ENCODE measurements around the gene PIP4P1. TPM values are rescaled to one million over a fixed set of nuclear protein-coding genes. Genes with fewer than 3 reads are reported as not detected.

PIP4P1 gene
- total RNA-seq, 1 experiment from 2014 or later: 32.4 TPM

DNA sequence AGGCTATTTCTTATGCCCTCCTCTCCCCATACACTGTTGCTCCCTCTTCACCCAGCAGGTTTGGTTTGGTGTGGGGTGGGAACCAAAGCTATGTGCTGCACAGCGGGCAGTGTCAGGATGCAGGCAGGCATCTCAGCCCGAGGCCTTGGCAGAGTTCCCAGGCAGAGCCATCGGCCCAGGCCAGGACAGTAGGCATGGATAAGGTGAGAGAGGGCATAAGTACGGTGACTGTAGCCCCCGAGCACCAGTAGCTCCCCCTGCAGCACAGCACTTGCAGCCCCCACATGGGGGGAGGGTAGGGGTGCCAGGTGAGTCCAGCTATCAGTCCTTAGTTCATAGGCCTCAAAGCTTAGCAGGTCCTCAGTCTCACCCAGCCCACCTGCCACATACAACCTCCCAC, 32.4 kb downstream of the PIP4P1 start:
- BruUV-seq (replicated peaks): no TSS peak
- intact Hi-C loops (cut with micrococcal nuclease; ENCODE audit: unreplicated experiment): no loop called here
- Histone ChIP-seq H3K9me3 (ENCODE audit: low read depth, low read length, poor library complexity, severe bottlenecking) (no peaks in the 10 kb centered on the region), H3K27ac (ENCODE audit: low read depth, low read length, poor library complexity, severe bottlenecking) (no peak overlapping the region), H3K4me3 (ENCODE audit: low read depth, low read length, poor library complexity, severe bottlenecking) (no peak overlapping the region), H3K4me1 (ENCODE audit: insufficient read depth, low read length, poor library complexity, severe bottlenecking) (no peaks in the 10 kb centered on the region), H3K36me3 (ENCODE audit: insufficient read depth, low read length, poor library complexity, severe bottlenecking) (no peaks in the 10 kb centered on the region), H3K27me3 (replicated peaks; ENCODE audit: insufficient read depth, low read depth, low read length, poor library complexity) (no peaks in the 10 kb centered on the region)
- TF ChIP-seq EZH2 (IDR thresholded peaks at IDR 0.05; ENCODE audit: borderline replicate concordance, low read depth, low read length, poor library complexity, severe bottlenecking): no peak
- TF ChIP-seq, protein P1, sequence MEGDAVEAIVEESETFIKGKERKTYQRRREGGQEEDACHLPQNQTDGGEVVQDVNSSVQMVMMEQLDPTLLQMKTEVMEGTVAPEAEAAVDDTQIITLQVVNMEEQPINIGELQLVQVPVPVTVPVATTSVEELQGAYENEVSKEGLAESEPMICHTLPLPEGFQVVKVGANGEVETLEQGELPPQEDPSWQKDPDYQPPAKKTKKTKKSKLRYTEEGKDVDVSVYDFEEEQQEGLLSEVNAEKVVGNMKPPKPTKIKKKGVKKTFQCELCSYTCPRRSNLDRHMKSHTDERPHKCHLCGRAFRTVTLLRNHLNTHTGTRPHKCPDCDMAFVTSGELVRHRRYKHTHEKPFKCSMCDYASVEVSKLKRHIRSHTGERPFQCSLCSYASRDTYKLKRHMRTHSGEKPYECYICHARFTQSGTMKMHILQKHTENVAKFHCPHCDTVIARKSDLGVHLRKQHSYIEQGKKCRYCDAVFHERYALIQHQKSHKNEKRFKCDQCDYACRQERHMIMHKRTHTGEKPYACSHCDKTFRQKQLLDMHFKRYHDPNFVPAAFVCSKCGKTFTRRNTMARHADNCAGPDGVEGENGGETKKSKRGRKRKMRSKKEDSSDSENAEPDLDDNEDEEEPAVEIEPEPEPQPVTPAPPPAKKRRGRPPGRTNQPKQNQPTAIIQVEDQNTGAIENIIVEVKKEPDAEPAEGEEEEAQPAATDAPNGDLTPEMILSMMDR (conservative IDR thresholded peaks at IDR 0.05; ENCODE audit: low read depth, low read length): no peak
- no peak for DNase-seq (ENCODE audit: low spot score)
- ChIA-PET POLR2A (ENCODE audit: low non-redundant PET) (interaction anchor here (0.7 kb wide), 1 partner anchor 107 kb away, joined by 4 read pairs; no protein-coding TSS in a partner anchor), CTCF (no interaction called here)

DNA sequence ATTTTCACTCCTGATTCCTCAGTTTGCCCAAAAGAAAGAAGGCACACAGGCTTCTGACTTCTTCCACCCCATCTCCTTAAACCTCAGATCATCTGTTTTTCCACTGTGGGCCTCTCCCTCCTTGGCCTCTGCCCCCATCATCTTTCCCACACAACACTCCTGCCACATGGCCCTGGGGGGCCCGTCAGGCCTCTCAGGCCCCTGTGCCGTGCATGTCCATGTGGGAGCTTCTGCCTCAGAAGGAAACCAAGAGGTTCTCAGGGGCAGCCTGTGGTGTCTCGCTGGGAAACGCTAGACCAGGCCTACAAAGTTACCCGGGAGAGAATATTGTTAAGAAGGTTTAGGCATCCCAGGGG, 33.2 kb downstream of the PIP4P1 start:
- H3K4me3 ChIP-seq (ENCODE audit: low read depth, low read length, poor library complexity, severe bottlenecking): no peak overlapping the region
- BruUV-seq (replicated peaks): no TSS peak

DNA sequence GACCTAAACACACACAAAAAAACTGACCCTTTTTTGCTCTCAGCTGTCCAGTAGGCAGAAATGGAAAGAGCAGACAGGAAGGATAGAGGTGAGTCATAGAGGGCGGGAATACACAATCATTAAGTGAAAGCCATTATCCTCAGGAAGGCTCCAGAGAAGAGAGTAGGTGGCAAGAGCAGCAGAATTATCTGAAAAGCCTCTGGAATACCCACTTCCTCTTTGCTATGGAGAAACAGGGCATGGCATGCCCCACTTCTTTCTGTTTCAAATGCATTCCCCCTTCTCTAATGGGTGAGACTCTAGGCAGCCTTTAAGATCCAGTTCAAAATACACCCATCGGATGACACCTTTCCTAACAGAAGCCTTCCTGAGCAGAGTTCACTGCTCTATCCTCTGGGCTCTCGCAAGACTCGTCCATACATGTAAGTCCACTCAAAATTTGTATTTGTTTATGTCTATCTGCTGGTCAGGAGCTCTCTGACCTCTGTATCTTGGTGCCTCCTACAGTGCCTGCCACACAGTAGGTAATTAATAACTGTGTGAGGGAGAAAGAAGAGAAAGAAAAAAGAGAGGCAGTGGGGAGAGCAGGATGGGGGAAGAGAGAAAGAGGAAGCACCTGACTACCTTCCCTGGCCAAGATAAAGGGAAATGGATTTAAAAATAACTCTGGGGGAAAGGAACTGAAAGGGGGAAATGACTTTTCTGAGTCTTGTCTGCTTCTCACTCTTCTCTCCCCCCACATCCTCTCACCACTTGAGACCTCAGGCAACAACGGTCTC, 33.8 kb downstream of the PIP4P1 start:
- ChIA-PET CTCF (no interaction called here), POLR2A (ENCODE audit: low non-redundant PET) (no interaction called here)
- Histone ChIP-seq H3K4me1 (ENCODE audit: insufficient read depth, low read length, poor library complexity, severe bottlenecking) (no peaks in the 10 kb centered on the region), H3K27ac (ENCODE audit: low read depth, low read length, poor library complexity, severe bottlenecking) (no peak overlapping the region), H3K27me3 (replicated peaks; ENCODE audit: insufficient read depth, low read depth, low read length, poor library complexity) (no peaks in the 10 kb centered on the region), H3K9me3 (ENCODE audit: low read depth, low read length, poor library complexity, severe bottlenecking) (no peaks in the 10 kb centered on the region), H3K36me3 (ENCODE audit: insufficient read depth, low read length, poor library complexity, severe bottlenecking) (no peaks in the 10 kb centered on the region), H3K4me3 (ENCODE audit: low read depth, low read length, poor library complexity, severe bottlenecking) (no peak overlapping the region)
- DNase-seq (ENCODE audit: low spot score): peak; percentile 48
- TF ChIP-seq, protein P1 (conservative IDR thresholded peaks at IDR 0.05; ENCODE audit: low read depth, low read length): no peak
- TF ChIP-seq EZH2 (IDR thresholded peaks at IDR 0.05; ENCODE audit: borderline replicate concordance, low read depth, low read length, poor library complexity, severe bottlenecking): no peak
- intact Hi-C loops (cut with micrococcal nuclease; ENCODE audit: unreplicated experiment): no loop called here
- BruUV-seq (replicated peaks): no TSS peak

More for the DNA sequence above, 33.2 kb downstream of the PIP4P1 start:
- no peak overlapping the region for H3K27ac ChIP-seq (ENCODE audit: low read depth, low read length, poor library complexity, severe bottlenecking)
- no peaks in the 10 kb centered on the region for H3K27me3 ChIP-seq (replicated peaks; ENCODE audit: insufficient read depth, low read depth, low read length, poor library complexity)
- no peaks in the 10 kb centered on the region for H3K9me3 ChIP-seq (ENCODE audit: low read depth, low read length, poor library complexity, severe bottlenecking)
- CTCF ChIA-PET: no interaction called here
- intact Hi-C loops (cut with micrococcal nuclease; ENCODE audit: unreplicated experiment): no loop called here
- no peak for DNase-seq (ENCODE audit: low spot score)
- H3K4me1 ChIP-seq (ENCODE audit: insufficient read depth, low read length, poor library complexity, severe bottlenecking): no peaks in the 10 kb centered on the region
- no peaks in the 10 kb centered on the region for H3K36me3 ChIP-seq (ENCODE audit: insufficient read depth, low read length, poor library complexity, severe bottlenecking)
- POLR2A ChIA-PET (ENCODE audit: low non-redundant PET): no interaction called here
- TF ChIP-seq, protein P1 (conservative IDR thresholded peaks at IDR 0.05; ENCODE audit: low read depth, low read length): no peak
- TF ChIP-seq EZH2 (IDR thresholded peaks at IDR 0.05; ENCODE audit: borderline replicate concordance, low read depth, low read length, poor library complexity, severe bottlenecking): no peak

All from A673 (cell line).